ENCODE results near the gene RUSC1. TPM values are rescaled to one million over a fixed set of nuclear protein-coding genes. Genes with fewer than 3 reads are reported as not detected.
A peak's percentile ranks its signal among the peaks of the same experiment; 100 is the strongest.

RUSC1 gene
- total RNA-seq, 1 donor from 2014 or later: 48.0 TPM

- Histone ChIP-seq H3K9ac (ENCODE audit: low read length) (peak within 1 kb of the TSS; percentile 83), H3K79me2 (ENCODE audit: insufficient read depth, low read length) (peaks cover 45% of the 10 kb centered on the region), H3K4me2 (ENCODE audit: low read length) (peak within 1 kb of the TSS; percentile 92), H3K4me3 (ENCODE audit: insufficient read depth, low read depth, low read length) (peak within 1 kb of the TSS; percentile 81), H3K27ac (ENCODE audit: low read depth, low read length) (peak within 1 kb of the TSS; percentile 82), H3K36me3 (ENCODE audit: insufficient read depth, low read length) (peaks cover 24% of the 10 kb centered on the region), H3K4me1 (ENCODE audit: insufficient read depth, low read length) (peaks cover 29% of the 10 kb centered on the region), H3K27me3 (ENCODE audit: insufficient read depth, low read length) (no peaks in the 10 kb centered on the region), H3K9me3 (ENCODE audit: insufficient read depth, low read depth, low read length) (no peaks in the 10 kb centered on the region), H2AFZ (ENCODE audit: low read depth, low read length) (peak within 1 kb of the TSS; percentile 90), H4K20me1 (ENCODE audit: insufficient read depth, low read length) (peaks cover 32% of the 10 kb centered on the region)
- DNase-seq (ENCODE audit: low read depth) (peak; percentile 75), FAIRE-seq (no peak)
- Mint-ChIP-seq H3K36me3 (ENCODE audit: low read depth, unreplicated experiment) (peaks cover 10% of the 10 kb centered on the region), H3K4me1 (ENCODE audit: low read depth, unreplicated experiment) (peaks cover 17% of the 10 kb centered on the region), H3K27me3 (ENCODE audit: low read depth, unreplicated experiment) (no peaks in the 10 kb centered on the region), H3K4me3 (ENCODE audit: unreplicated experiment) (peak within 1 kb of the TSS; percentile 90), H3K27ac (ENCODE audit: unreplicated experiment) (peak within 1 kb of the TSS; percentile 93), H3K9me3 (ENCODE audit: unreplicated experiment) (no peaks in the 10 kb centered on the region)
- no peak for TF ChIP-seq EZH2 (IDR thresholded peaks at IDR 0.05; ENCODE audit: insufficient read depth, low read length)
- no peak for TF ChIP-seq CTCF (IDR thresholded peaks at IDR 0.05; ENCODE audit: insufficient read depth, low read depth, low read length)
Measured at GRCh38 chr1:155273343-155274245, 47.1 kb upstream of the RUSC1 start, which contains the start of gene CLK2. Gene CLK2 (minus strand): TSS chr1:155273504. CDS start chr1:155270977, 2,527 bp downstream.

- no peaks in the 10 kb centered on the region for H3K9me3 Mint-ChIP-seq (ENCODE audit: unreplicated experiment)
- H3K9ac ChIP-seq (ENCODE audit: low read length): peak within 1 kb of the TSS; percentile 75
- no peaks in the 10 kb centered on the region for H3K36me3 Mint-ChIP-seq (ENCODE audit: low read depth, unreplicated experiment)
- peak within 1 kb of the TSS; percentile 79 for H3K4me3 Mint-ChIP-seq (ENCODE audit: unreplicated experiment)
- H3K4me1 ChIP-seq (ENCODE audit: insufficient read depth, low read length): peaks cover 28% of the 10 kb centered on the region
- H3K27ac ChIP-seq (ENCODE audit: low read depth, low read length): no peak within 1 kb of the TSS
- no peak for TF ChIP-seq EZH2 (IDR thresholded peaks at IDR 0.05; ENCODE audit: insufficient read depth, low read length)
- peak; percentile 36 for TF ChIP-seq CTCF (IDR thresholded peaks at IDR 0.05; ENCODE audit: insufficient read depth, low read depth, low read length)
- no peaks in the 10 kb centered on the region for H3K27me3 ChIP-seq (ENCODE audit: insufficient read depth, low read length)
- H3K27me3 Mint-ChIP-seq (ENCODE audit: low read depth, unreplicated experiment): no peaks in the 10 kb centered on the region
- H3K27ac Mint-ChIP-seq (ENCODE audit: unreplicated experiment): no peak within 1 kb of the TSS
- peaks cover 10% of the 10 kb centered on the region for H4K20me1 ChIP-seq (ENCODE audit: insufficient read depth, low read length)
- H3K36me3 ChIP-seq (ENCODE audit: insufficient read depth, low read length): no peaks in the 10 kb centered on the region
- peak within 1 kb of the TSS; percentile 99 for H2AFZ ChIP-seq (ENCODE audit: low read depth, low read length)
- DNase-seq (ENCODE audit: low read depth): peak; percentile 76
- peaks cover 11% of the 10 kb centered on the region for H3K4me1 Mint-ChIP-seq (ENCODE audit: low read depth, unreplicated experiment)
- H3K79me2 ChIP-seq (ENCODE audit: insufficient read depth, low read length): peaks cover 12% of the 10 kb centered on the region
- no peaks in the 10 kb centered on the region for H3K9me3 ChIP-seq (ENCODE audit: insufficient read depth, low read depth, low read length)
- FAIRE-seq: no peak
- peak within 1 kb of the TSS; percentile 68 for H3K4me3 ChIP-seq (ENCODE audit: insufficient read depth, low read depth, low read length)
- H3K4me2 ChIP-seq (ENCODE audit: low read length): peak within 1 kb of the TSS; percentile 98
Measured at GRCh38 chr1:155277070-155277901, 43.4 kb upstream of the RUSC1 start, which contains the start of gene HCN3. Gene HCN3 (plus strand): TSS chr1:155277463. CDS start chr1:155277591, 128 bp downstream.

Measured in astrocyte (in vitro differentiated cells and primary cell).